SK-N-SH (cell line): ENCODE measurements around the gene UBXN10. TPM values are rescaled to one million over a fixed set of nuclear protein-coding genes. Genes with fewer than 3 reads are reported as not detected.

Experiments used
- CTCF ChIA-PET: fragments of 300-600, 350-600 bp; formaldehyde crosslinking; extraction: SDS; loops from one replicate; lab custom pipeline; 2021; lab: Yijun Ruan, JAX
- POLR2A ChIA-PET: fragments of 350-600 bp; sonication (Branson Sonifier 250); formaldehyde crosslinking; extraction: SDS; loops from one replicate; lab custom pipeline; 2020; ENCODE audit warnings: antibody characterized with exemption, inconsistent platforms; lab: Yijun Ruan, JAX
- DNase-seq: peaks from one replicate; pipeline ENCODE4 v3.0.0; 2012
- H2AFZ ChIP-seq: fragments of 200-600 bp; sonication (generic); 2 replicates; pipeline ENCODE4 v1.8.1; 2016; ENCODE audit warnings: antibody characterized with exemption, mild to moderate bottlenecking, low read depth
- H3F3A ChIP-seq: fragments of 200-600 bp; sonication (generic); replicated peaks from 2 replicates; pipeline ENCODE3; 2016; ENCODE audit warnings: antibody characterized with exemption, mild to moderate bottlenecking; ENCODE audit not compliant: insufficient read depth
- H3K27ac ChIP-seq, 2 experiments: fragments of 200-500 bp in 1 of 2; fragments of 200-600 bp in 1 of 2; sonication (Bioruptor generic) in 1 of 2; sonication (generic), shearing (Covaris generic) in 1 of 2; 2 replicates each; pipeline versions ENCODE4 v1.5.1 to v1.6.1; 2014 to 2016; ENCODE audit warnings: low read depth in 2 of 2, inconsistent platforms in 1 of 2, low read length in 1 of 2, mild to moderate bottlenecking in 1 of 2, mixed read lengths in 1 of 2
- H3K27me3 ChIP-seq: fragments of 200-600 bp; sonication (generic), shearing (Covaris generic); 2 replicates; pipeline ENCODE4 v1.6.1; 2016; ENCODE audit warnings: mixed run types; ENCODE audit not compliant: insufficient read depth
- H3K36me3 ChIP-seq, 2 experiments: fragments of 200-500 bp in 1 of 2; fragments of 200-600 bp in 1 of 2; sonication (Bioruptor generic) in 1 of 2; sonication (generic) in 1 of 2; replicated peaks in 1 of 2; 2 replicates each; pipeline versions ENCODE3 to v1.5.1; 2014 to 2016; ENCODE audit warnings: low read length in 1 of 2, mild to moderate bottlenecking in 1 of 2; ENCODE audit not compliant: insufficient read depth in 2 of 2, control insufficient read depth in 1 of 2
- H3K4me1 ChIP-seq, 2 experiments: fragments of 200-500 bp in 1 of 2; fragments of 200-600 bp in 1 of 2; sonication (Bioruptor generic) in 1 of 2; sonication (generic), shearing (Covaris generic) in 1 of 2; 2 replicates each; pipeline versions ENCODE4 v1.5.1 to v1.6.1; 2014 to 2016; ENCODE audit warnings: low read depth in 1 of 2, low read length in 1 of 2, mixed run types in 1 of 2; ENCODE audit not compliant: insufficient read depth in 2 of 2, control insufficient read depth in 1 of 2
- H3K4me2 ChIP-seq: fragments of 200-600 bp; sonication (generic), shearing (Covaris generic); 2 replicates; pipeline ENCODE4 v1.6.1; 2017; ENCODE audit warnings: mixed run types
- H3K4me3 ChIP-seq, 2 experiments: fragments of 200-500 bp in 1 of 2; fragments of 200-600 bp in 1 of 2; sonication (Bioruptor generic) in 1 of 2; sonication (generic), shearing (Covaris generic) in 1 of 2; 2 replicates each; pipeline versions ENCODE4 v1.5.1 to v1.8.1; 2014 to 2016; ENCODE audit warnings: low read depth in 2 of 2, inconsistent platforms in 1 of 2, low read length in 1 of 2, mild to moderate bottlenecking in 1 of 2, mixed read lengths in 1 of 2, moderate library complexity in 1 of 2
- H3K79me2 ChIP-seq: fragments of 200-600 bp; sonication (generic); 2 replicates; pipeline ENCODE4 v1.8.1; 2017; ENCODE audit warnings: mild to moderate bottlenecking; ENCODE audit not compliant: insufficient read depth
- H3K9ac ChIP-seq: fragments of 200-600 bp; sonication (generic); 2 replicates; pipeline ENCODE4 v1.6.1; 2017; ENCODE audit warnings: mixed run types
- H3K9me2 ChIP-seq: fragments of 200-600 bp; sonication (generic); 2 replicates; pipeline ENCODE4 v1.6.1; 2017; ENCODE audit warnings: mixed run types
- H3K9me3 ChIP-seq: fragments of 200-600 bp; sonication (generic); 2 replicates; pipeline ENCODE4 v1.6.1; 2017; ENCODE audit warnings: mixed run types, mild to moderate bottlenecking, moderate library complexity
- H4K20me1 ChIP-seq: fragments of 200-600 bp; sonication (generic); 2 replicates; pipeline ENCODE4 v1.6.1; 2017; ENCODE audit warnings: mild to moderate bottlenecking, mixed run types; ENCODE audit not compliant: insufficient read depth
- ELF1 ChIP-seq: IDR thresholded peaks from 2 replicates; pipeline ENCODE4 v1.4.0; 2012
- EP300 ChIP-seq, 2 experiments: IDR thresholded peaks; 2 replicates each; pipeline versions ENCODE4 v1.4.0 to v1.6.1; 2012; ENCODE audit warnings: borderline replicate concordance in 1 of 2, low read depth in 1 of 2, low read length in 1 of 2
- EZH2phosphoT487 ChIP-seq: fragments of 200-600 bp; sonication (generic); IDR thresholded peaks from 2 replicates; pipeline ENCODE4 v1.6.1; 2017; ENCODE audit warnings: low read depth, mixed run types, mild to moderate bottlenecking, antibody characterized with exemption, moderate library complexity, borderline replicate concordance
- FOSL2 ChIP-seq: IDR thresholded peaks from 2 replicates; pipeline ENCODE4 v1.4.0; 2012; ENCODE audit warnings: low read depth, mild to moderate bottlenecking, moderate library complexity, borderline replicate concordance
- GABPA ChIP-seq: IDR thresholded peaks from 2 replicates; pipeline ENCODE4 v1.4.0; 2012; ENCODE audit warnings: low read depth, mild to moderate bottlenecking
- GATA2 ChIP-seq: sonication (generic); formaldehyde crosslinking; IDR thresholded peaks from 2 replicates; pipeline ENCODE4 v1.5.0; 2020; ENCODE audit warnings: mild to moderate bottlenecking, missing genetic modification reagents
- JUND ChIP-seq: IDR thresholded peaks from 2 replicates; pipeline ENCODE4 v1.4.0; 2012
- MEF2A ChIP-seq: IDR thresholded peaks from 2 replicates; pipeline ENCODE4 v1.4.0; 2012; ENCODE audit warnings: low read depth, borderline replicate concordance
- MXI1 ChIP-seq: IDR thresholded peaks from 2 replicates; pipeline ENCODE4 v1.6.1; 2012; ENCODE audit warnings: mild to moderate bottlenecking, low read depth, low read length, improper control_type of control experiment
- NRF1 ChIP-seq: IDR thresholded peaks from 2 replicates; pipeline ENCODE4 v1.6.1; 2012; ENCODE audit warnings: low read depth, mild to moderate bottlenecking, low read length
- POLR2AphosphoS5 ChIP-seq: IDR thresholded peaks from 2 replicates; pipeline ENCODE4 v1.6.1; 2012; ENCODE audit warnings: low read depth, low read length
- RAD21 ChIP-seq: IDR thresholded peaks from 2 replicates; pipeline ENCODE4 v1.6.1; 2012; ENCODE audit warnings: mild to moderate bottlenecking, low read length
- RCOR1 ChIP-seq: fragments of 150-350 bp; IDR thresholded peaks from 2 replicates; pipeline ENCODE4 v1.6.1; 2017; ENCODE audit warnings: antibody characterized with exemption, low read length
- RFX5 ChIP-seq: IDR thresholded peaks from 2 replicates; pipeline ENCODE4 v1.6.1; 2012; ENCODE audit warnings: mild to moderate bottlenecking, improper control_type of control experiment, low read length
- SMC3 ChIP-seq: IDR thresholded peaks from 2 replicates; pipeline ENCODE4 v1.6.1; 2012; ENCODE audit warnings: low read depth, low read length, improper control_type of control experiment
- TEAD4 ChIP-seq: IDR thresholded peaks from 2 replicates; pipeline ENCODE4 v1.4.0; 2012; ENCODE audit warnings: mild to moderate bottlenecking, borderline replicate concordance; ENCODE audit not compliant: insufficient read depth
- YY1 ChIP-seq: IDR thresholded peaks from 2 replicates; pipeline ENCODE4 v1.4.0; 2012; ENCODE audit warnings: low read depth, mild to moderate bottlenecking
- WGBS: methylation state at CpG from one replicate; pipeline ENCODE4 v1.1.6; 2017; ENCODE audit warnings: low lambda C conversion rate; 5-methylcytosine and 5-hydroxymethylcytosine counted together
- polyA plus RNA-seq, 3 experiments: library from polyadenylated mRNA; depleted of rRNA; stranded (reverse); fragments of >200 nt; gene quantifications; 2 replicates each; pipeline ENCODE4 v1.2.3, GENCODE V29; 2012
- TF ChIP-seq, protein P1 (sequence below): fragments of 150-350 bp; IDR thresholded peaks from 2 replicates; pipeline ENCODE4 v1.6.1; 2016; ENCODE audit warnings: mild to moderate bottlenecking, low read depth, low read length
- TF ChIP-seq, protein P2 (sequence below): IDR thresholded peaks from 2 replicates; pipeline ENCODE4 v1.4.0; 2012; ENCODE audit warnings: low read depth, borderline replicate concordance
- TF ChIP-seq, protein P3 (sequence below): IDR thresholded peaks from 2 replicates; pipeline ENCODE4 v1.4.0; 2012; ENCODE audit warnings: low read depth
- TF ChIP-seq, protein P4 (sequence below): fragments of 200-600 bp; sonication (generic); IDR thresholded peaks from 2 replicates; pipeline ENCODE4 v1.6.1; 2017; ENCODE audit warnings: antibody characterized with exemption, mild to moderate bottlenecking, moderate library complexity
- TF ChIP-seq, protein P5 (sequence below): fragments of 150-350 bp; IDR thresholded peaks from 2 replicates; pipeline ENCODE4 v1.6.1; 2017; ENCODE audit warnings: antibody characterized with exemption, low read length, low read depth, borderline replicate concordance

Gene UBXN10
- polyA plus RNA-seq, 1 of the 3 experiments (the other 2 are of a cell fraction): not detected

DNA sequence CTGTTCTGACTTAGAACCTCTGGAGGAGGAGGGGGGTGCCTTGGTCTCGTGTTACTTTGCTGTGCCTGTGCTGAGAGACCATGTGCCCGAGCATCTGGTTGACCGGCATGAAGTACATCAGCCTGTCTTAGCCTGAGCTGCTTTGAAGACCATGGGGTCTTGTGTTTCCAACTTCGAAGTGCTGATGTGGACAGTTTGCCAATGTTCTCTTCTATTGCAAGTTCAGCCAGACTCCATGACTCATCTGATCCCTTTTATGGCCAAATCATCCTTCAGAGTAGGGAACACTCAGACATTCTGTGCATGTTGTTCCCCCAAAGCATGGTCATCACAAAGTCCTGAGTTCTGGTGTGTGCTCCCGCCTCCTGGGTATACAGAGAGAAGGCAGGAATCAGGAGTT lies 6.5 kb downstream of the UBXN10 start:
- no peaks in the 10 kb centered on the region for H3F3A ChIP-seq
- ChIA-PET POLR2A (no interaction called here), CTCF (interaction anchor here (0.6 to 2.9 kb wide), 6 partner anchors 10 to 441 kb away, joined by 3 to 16 read pairs (median 4); partner anchors contain the start of gene PINK1)
- no peak overlapping the region for H3K4me2 ChIP-seq
- H3K27me3 ChIP-seq: peaks cover 12% of the 10 kb centered on the region; the same call in 1 of the 2 replicates
- no peak overlapping the region for H2AFZ ChIP-seq
- DNase-seq: no peak
- H3K27ac ChIP-seq: no peak overlapping the region
- H3K4me3 ChIP-seq: no peak overlapping the region
- H3K9me2 ChIP-seq: no peaks in the 10 kb centered on the region
- H3K79me2 ChIP-seq: no peaks in the 10 kb centered on the region
- H3K4me1 ChIP-seq: no peaks in the 10 kb centered on the region; a peak in 1 of 4 replicates
- TF ChIP-seq RAD21 (no peak), RFX5 (no peak), SMC3 (no peak), ELF1 (no peak), GATA2 (CRISPR knock-in tag) (no peak), YY1 (no peak), NRF1 (no peak), JUND (no peak)
- TF ChIP-seq, protein P1, sequence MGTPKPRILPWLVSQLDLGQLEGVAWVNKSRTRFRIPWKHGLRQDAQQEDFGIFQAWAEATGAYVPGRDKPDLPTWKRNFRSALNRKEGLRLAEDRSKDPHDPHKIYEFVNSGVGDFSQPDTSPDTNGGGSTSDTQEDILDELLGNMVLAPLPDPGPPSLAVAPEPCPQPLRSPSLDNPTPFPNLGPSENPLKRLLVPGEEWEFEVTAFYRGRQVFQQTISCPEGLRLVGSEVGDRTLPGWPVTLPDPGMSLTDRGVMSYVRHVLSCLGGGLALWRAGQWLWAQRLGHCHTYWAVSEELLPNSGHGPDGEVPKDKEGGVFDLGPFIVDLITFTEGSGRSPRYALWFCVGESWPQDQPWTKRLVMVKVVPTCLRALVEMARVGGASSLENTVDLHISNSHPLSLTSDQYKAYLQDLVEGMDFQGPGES: no peak
- TF ChIP-seq, protein P2, sequence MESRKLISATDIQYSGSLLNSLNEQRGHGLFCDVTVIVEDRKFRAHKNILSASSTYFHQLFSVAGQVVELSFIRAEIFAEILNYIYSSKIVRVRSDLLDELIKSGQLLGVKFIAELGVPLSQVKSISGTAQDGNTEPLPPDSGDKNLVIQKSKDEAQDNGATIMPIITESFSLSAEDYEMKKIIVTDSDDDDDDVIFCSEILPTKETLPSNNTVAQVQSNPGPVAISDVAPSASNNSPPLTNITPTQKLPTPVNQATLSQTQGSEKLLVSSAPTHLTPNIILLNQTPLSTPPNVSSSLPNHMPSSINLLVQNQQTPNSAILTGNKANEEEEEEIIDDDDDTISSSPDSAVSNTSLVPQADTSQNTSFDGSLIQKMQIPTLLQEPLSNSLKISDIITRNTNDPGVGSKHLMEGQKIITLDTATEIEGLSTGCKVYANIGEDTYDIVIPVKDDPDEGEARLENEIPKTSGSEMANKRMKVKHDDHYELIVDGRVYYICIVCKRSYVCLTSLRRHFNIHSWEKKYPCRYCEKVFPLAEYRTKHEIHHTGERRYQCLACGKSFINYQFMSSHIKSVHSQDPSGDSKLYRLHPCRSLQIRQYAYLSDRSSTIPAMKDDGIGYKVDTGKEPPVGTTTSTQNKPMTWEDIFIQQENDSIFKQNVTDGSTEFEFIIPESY: no peak
- TF ChIP-seq, protein P3, sequence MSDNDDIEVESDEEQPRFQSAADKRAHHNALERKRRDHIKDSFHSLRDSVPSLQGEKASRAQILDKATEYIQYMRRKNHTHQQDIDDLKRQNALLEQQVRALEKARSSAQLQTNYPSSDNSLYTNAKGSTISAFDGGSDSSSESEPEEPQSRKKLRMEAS: no peak
- TF ChIP-seq, all 33 proteins: peak for 0
- Histone ChIP-seq H3K36me3 (no peaks in the 10 kb centered on the region), H4K20me1 (no peaks in the 10 kb centered on the region), H3K9ac (no peak overlapping the region), H3K9me3 (no peaks in the 10 kb centered on the region)
- WGBS: 36% methylated on average over 4 of the region's 5 CpGs

DNA sequence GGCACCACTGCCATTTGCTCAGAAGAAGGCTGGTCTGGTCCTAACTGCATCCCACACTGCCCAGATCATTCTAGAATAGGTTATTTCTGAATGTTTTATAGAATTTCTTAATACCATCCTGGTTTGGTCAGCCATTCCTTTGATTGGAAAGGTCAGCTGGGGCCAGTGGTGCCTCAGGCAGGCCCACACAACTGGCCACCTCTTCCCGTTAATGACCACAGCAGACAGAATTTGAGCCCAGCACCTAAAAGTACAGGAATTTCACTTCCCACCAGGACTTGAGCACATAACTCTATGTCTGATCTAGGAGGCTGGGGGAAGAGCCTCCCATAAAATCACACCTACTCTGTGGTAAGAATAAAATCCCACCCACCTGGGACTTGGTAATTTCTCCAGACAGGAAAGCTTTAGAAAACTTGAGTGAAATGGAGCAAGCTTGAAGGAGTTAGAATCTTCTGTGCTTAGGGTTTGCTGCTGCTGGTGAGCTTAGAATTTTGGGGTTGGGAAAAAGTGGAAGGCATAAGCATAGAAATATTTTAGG lies 7.0 kb downstream of the UBXN10 start:
- CTCF ChIA-PET: interaction anchor here (0.6 to 2.9 kb wide), 11 partner anchors 9 to 445 kb away, joined by 3 to 16 read pairs (median 4); no protein-coding TSS in a partner anchor
- H3K79me2 ChIP-seq: no peaks in the 10 kb centered on the region
- H3K9ac ChIP-seq: no peak overlapping the region
- H3K36me3 ChIP-seq: no peaks in the 10 kb centered on the region
- no peaks in the 10 kb centered on the region for H3F3A ChIP-seq
- H3K27me3 ChIP-seq: peaks cover 12% of the 10 kb centered on the region; the same call in 1 of the 2 replicates
- 31% methylated on average over 1 of the region's 1 CpG for WGBS
- no peaks in the 10 kb centered on the region for H4K20me1 ChIP-seq
- H3K4me2 ChIP-seq: no peak overlapping the region
- H3K9me2 ChIP-seq: no peaks in the 10 kb centered on the region
- no peak for DNase-seq
- H3K4me3 ChIP-seq: no peak overlapping the region
- POLR2A ChIA-PET: no interaction called here
- H3K27ac ChIP-seq: no peak overlapping the region
- H3K9me3 ChIP-seq: no peaks in the 10 kb centered on the region
- H3K4me1 ChIP-seq: no peaks in the 10 kb centered on the region; a peak in 1 of 4 replicates
- no peak overlapping the region for H2AFZ ChIP-seq
- no peak for TF ChIP-seq EZH2phosphoT487
- TF ChIP-seq, protein P4, sequence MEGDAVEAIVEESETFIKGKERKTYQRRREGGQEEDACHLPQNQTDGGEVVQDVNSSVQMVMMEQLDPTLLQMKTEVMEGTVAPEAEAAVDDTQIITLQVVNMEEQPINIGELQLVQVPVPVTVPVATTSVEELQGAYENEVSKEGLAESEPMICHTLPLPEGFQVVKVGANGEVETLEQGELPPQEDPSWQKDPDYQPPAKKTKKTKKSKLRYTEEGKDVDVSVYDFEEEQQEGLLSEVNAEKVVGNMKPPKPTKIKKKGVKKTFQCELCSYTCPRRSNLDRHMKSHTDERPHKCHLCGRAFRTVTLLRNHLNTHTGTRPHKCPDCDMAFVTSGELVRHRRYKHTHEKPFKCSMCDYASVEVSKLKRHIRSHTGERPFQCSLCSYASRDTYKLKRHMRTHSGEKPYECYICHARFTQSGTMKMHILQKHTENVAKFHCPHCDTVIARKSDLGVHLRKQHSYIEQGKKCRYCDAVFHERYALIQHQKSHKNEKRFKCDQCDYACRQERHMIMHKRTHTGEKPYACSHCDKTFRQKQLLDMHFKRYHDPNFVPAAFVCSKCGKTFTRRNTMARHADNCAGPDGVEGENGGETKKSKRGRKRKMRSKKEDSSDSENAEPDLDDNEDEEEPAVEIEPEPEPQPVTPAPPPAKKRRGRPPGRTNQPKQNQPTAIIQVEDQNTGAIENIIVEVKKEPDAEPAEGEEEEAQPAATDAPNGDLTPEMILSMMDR: no peak
- no peak for TF ChIP-seq MEF2A
- TF ChIP-seq RAD21: no peak
- TF ChIP-seq, protein P3: no peak
- no peak for TF ChIP-seq NRF1
- no peak for TF ChIP-seq RCOR1
- TF ChIP-seq TEAD4: no peak
- TF ChIP-seq, protein P5, sequence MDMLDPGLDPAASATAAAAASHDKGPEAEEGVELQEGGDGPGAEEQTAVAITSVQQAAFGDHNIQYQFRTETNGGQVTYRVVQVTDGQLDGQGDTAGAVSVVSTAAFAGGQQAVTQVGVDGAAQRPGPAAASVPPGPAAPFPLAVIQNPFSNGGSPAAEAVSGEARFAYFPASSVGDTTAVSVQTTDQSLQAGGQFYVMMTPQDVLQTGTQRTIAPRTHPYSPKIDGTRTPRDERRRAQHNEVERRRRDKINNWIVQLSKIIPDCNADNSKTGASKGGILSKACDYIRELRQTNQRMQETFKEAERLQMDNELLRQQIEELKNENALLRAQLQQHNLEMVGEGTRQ: no peak
- no peak for TF ChIP-seq POLR2AphosphoS5
- TF ChIP-seq ELF1: no peak
- no peak for TF ChIP-seq MXI1
- no peak for TF ChIP-seq EP300 (IDR thresholded peaks at IDR 0.05; ENCODE audit: borderline replicate concordance in 1 of 2, low read depth in 1 of 2, low read length in 1 of 2)
- TF ChIP-seq FOSL2: no peak
- no peak for TF ChIP-seq GABPA
